GM12891 (cell line): ENCODE results near the gene ACCS.

Experiments used
- POLR2A ChIP-seq: IDR thresholded peaks from 2 replicates; pipeline ENCODE4 v1.6.1; 2011; ENCODE audit warnings: low read depth, low read length, control low read depth
- POLR2AphosphoS5 ChIP-seq: IDR thresholded peaks from 2 replicates; pipeline ENCODE4 v1.6.1; 2011; ENCODE audit warnings: low read depth, low read length, control low read depth
- POU2F2 ChIP-seq: IDR thresholded peaks from 2 replicates; pipeline ENCODE4 v1.6.1; 2011; ENCODE audit warnings: low read depth, mild to moderate bottlenecking, control low read depth, low read length, moderate library complexity
- SPI1 ChIP-seq: IDR thresholded peaks from 2 replicates; pipeline ENCODE4 v1.6.1; 2011; ENCODE audit warnings: low read depth, low read length, control low read depth
- TAF1 ChIP-seq: IDR thresholded peaks from 2 replicates; pipeline ENCODE4 v1.6.1; 2011; ENCODE audit warnings: low read depth, low read length, control low read depth

DNA sequence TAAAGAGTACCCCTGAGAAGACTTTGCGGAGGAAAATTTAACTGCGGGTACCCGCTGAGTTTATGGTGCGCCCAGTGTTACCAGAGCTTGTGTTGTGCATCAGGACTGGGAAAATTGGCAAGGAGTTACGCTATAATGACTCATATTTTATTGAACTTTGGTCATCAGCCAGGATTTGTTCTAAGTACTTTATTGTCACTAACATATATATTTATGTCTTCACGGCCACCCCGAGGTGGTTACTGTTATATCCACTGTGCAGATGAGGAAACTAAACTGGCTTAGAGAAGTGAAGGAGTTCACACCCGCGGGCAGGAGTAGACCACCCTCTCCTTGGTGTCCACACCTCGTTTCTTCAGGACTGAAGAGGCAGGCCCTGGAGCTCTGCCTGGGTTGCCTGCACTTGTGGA is 667 bp downstream of the ACCS start:
- TF ChIP-seq POLR2A (no peak), POLR2AphosphoS5 (no peak), POU2F2 (no peak), TAF1 (no peak), SPI1 (no peak)
